OCI-LY1 (cell line): ENCODE measurements around the gene MTG2.

Experiments
- H2AFZ ChIP-seq: fragments of 200-600 bp; sonication (generic), shearing (Covaris generic); 2 replicates; pipeline ENCODE4 v1.6.0; 2014; ENCODE audit warnings: antibody characterized with exemption, mild to moderate bottlenecking, low read length
- H3F3A ChIP-seq: fragments of 200-600 bp; sonication (generic), shearing (Covaris generic); 2 replicates; pipeline ENCODE4 v1.6.0; 2014; ENCODE audit warnings: mild to moderate bottlenecking, antibody characterized with exemption, low read length, moderate library complexity; ENCODE audit not compliant: insufficient read depth
- H3K27ac ChIP-seq: fragments of 200-600 bp; sonication (generic); 2 replicates; pipeline ENCODE4 v1.5.1; 2014; ENCODE audit warnings: low read length, mixed run types, mild to moderate bottlenecking, low read depth; ENCODE audit not compliant: poor library complexity, severe bottlenecking
- H3K27me3 ChIP-seq: fragments of 200-600 bp; sonication (generic); 2 replicates; pipeline ENCODE4 v1.6.0; 2014; ENCODE audit warnings: antibody characterized with exemption, mild to moderate bottlenecking, low read length, moderate library complexity; ENCODE audit not compliant: insufficient read depth
- H3K36me3 ChIP-seq: fragments of 200-600 bp; sonication (generic); 2 replicates; pipeline ENCODE4 v1.6.1; 2014; ENCODE audit warnings: mild to moderate bottlenecking, antibody characterized with exemption, low read length, moderate library complexity, mixed read lengths; ENCODE audit not compliant: insufficient read depth
- H3K4me1 ChIP-seq: fragments of 200-600 bp; sonication (generic); 2 replicates; pipeline ENCODE4 v1.5.1; 2014; ENCODE audit warnings: mild to moderate bottlenecking, low read length, moderate library complexity; ENCODE audit not compliant: insufficient read depth, severe bottlenecking
- H3K4me2 ChIP-seq: fragments of 200-600 bp; sonication (generic), shearing (Covaris generic); 2 replicates; pipeline ENCODE4 v1.6.1; 2014; ENCODE audit warnings: low read length
- H3K4me3 ChIP-seq: fragments of 200-600 bp; sonication (generic); 2 replicates; pipeline ENCODE4 v1.5.1; 2014; ENCODE audit warnings: low read length, low read depth, mild to moderate bottlenecking, mixed read lengths; ENCODE audit not compliant: poor library complexity, severe bottlenecking
- H3K79me2 ChIP-seq: fragments of 200-600 bp; shearing (Covaris generic); 2 replicates; pipeline ENCODE4 v1.6.1; 2016; ENCODE audit warnings: mixed run types, low read length, mixed read lengths; ENCODE audit not compliant: insufficient read depth
- H3K9ac ChIP-seq: fragments of 200-600 bp; sonication (generic), shearing (Covaris generic); 2 replicates; pipeline ENCODE4 v1.6.1; 2014; ENCODE audit warnings: mild to moderate bottlenecking, low read length, mixed read lengths
- H3K9me2 ChIP-seq: fragments of 200-600 bp; sonication (generic), shearing (Covaris generic); 2 replicates; pipeline ENCODE4 v1.6.1; 2014; ENCODE audit warnings: low read depth, mild to moderate bottlenecking, low read length, mixed read lengths
- H3K9me3 ChIP-seq: fragments of 200-600 bp; shearing (Covaris generic); 2 replicates; pipeline ENCODE4 v1.6.1; 2014; ENCODE audit warnings: low read length, mixed read lengths
- H4K20me1 ChIP-seq: fragments of 200-600 bp; sonication (generic), shearing (Covaris generic); 2 replicates; pipeline ENCODE4 v1.6.0; 2016; ENCODE audit warnings: mild to moderate bottlenecking, low read length; ENCODE audit not compliant: insufficient read depth
- CTCF ChIP-seq: fragments of 200-600 bp; sonication (generic), shearing (Covaris generic); IDR thresholded peaks from 2 replicates; pipeline ENCODE4 v1.5.1; 2017; ENCODE audit warnings: mild to moderate bottlenecking, antibody characterized with exemption, low read length, moderate library complexity, mixed read lengths
- EZH2 ChIP-seq: fragments of 200-600 bp; sonication (generic), shearing (Covaris generic); IDR thresholded peaks from 2 replicates; pipeline ENCODE4 v1.8.0; 2017; ENCODE audit warnings: borderline replicate concordance, mixed run types, mild to moderate bottlenecking, antibody characterized with exemption, low read length, moderate library complexity, mixed read lengths

MTG2 gene

GRCh38 chr20:62232770-62233645 is 50.2 kb downstream of the MTG2 start:
- Histone ChIP-seq H2AFZ (no peak overlapping the region), H3K27ac (no peak overlapping the region), H3K9me3 (no peaks in the 10 kb centered on the region), H4K20me1 (no peaks in the 10 kb centered on the region), H3F3A (no peaks in the 10 kb centered on the region), H3K79me2 (no peaks in the 10 kb centered on the region), H3K27me3 (no peaks in the 10 kb centered on the region; the same call in 1 of the 2 replicates), H3K4me1 (peaks cover 7% of the 10 kb centered on the region), H3K9ac (no peak overlapping the region), H3K4me2 (no peak overlapping the region), H3K9me2 (no peaks in the 10 kb centered on the region), H3K36me3 (no peaks in the 10 kb centered on the region), H3K4me3 (no peak overlapping the region)
- TF ChIP-seq CTCF (no peak), EZH2 (no peak)

GRCh38 chr20:62233684-62234083 is 50.9 kb downstream of the MTG2 start:
- Histone ChIP-seq H3K4me2 (no peak overlapping the region), H3K9ac (no peak overlapping the region), H3K9me3 (no peaks in the 10 kb centered on the region), H3K27me3 (no peaks in the 10 kb centered on the region; the same call in 1 of the 2 replicates), H3F3A (no peaks in the 10 kb centered on the region), H3K9me2 (no peaks in the 10 kb centered on the region), H2AFZ (no peak overlapping the region), H3K4me1 (peaks cover 7% of the 10 kb centered on the region), H3K4me3 (no peak overlapping the region), H3K36me3 (no peaks in the 10 kb centered on the region), H4K20me1 (no peaks in the 10 kb centered on the region), H3K79me2 (no peaks in the 10 kb centered on the region), H3K27ac (no peak overlapping the region)
- no peak for TF ChIP-seq CTCF
- TF ChIP-seq EZH2, result no peak

- TF ChIP-seq EZH2 (no peak), CTCF (no peak)
- H3K4me3 ChIP-seq, result no peak overlapping the region
- H3K9me2 ChIP-seq, result no peaks in the 10 kb centered on the region
- no peaks in the 10 kb centered on the region for H3K36me3 ChIP-seq
- no peaks in the 10 kb centered on the region for H3K9me3 ChIP-seq
- H3K27ac ChIP-seq, result no peak overlapping the region
- no peaks in the 10 kb centered on the region; the same call in 1 of the 2 replicates for H3K27me3 ChIP-seq
- H3K79me2 ChIP-seq, result no peaks in the 10 kb centered on the region
- H4K20me1 ChIP-seq, result no peaks in the 10 kb centered on the region
- H3K9ac ChIP-seq, result no peak overlapping the region
- no peak overlapping the region for H3K4me2 ChIP-seq
- H3F3A ChIP-seq, result no peaks in the 10 kb centered on the region
- no peak overlapping the region for H2AFZ ChIP-seq
- peaks cover 11% of the 10 kb centered on the region for H3K4me1 ChIP-seq
These were observed 51.5 kb downstream of the MTG2 start for GRCh38 chr20:62234339-62234738.
